MCF 10A (cell line): ENCODE data around the gene TUBG1. TPM values are rescaled to one million over a fixed set of nuclear protein-coding genes. Genes with fewer than 3 reads are reported as not detected.

ENCODE experiments used
- BruUV-seq: library from RNA; stranded (reverse); fragments of 400-500 nt; replicated peaks from 2 replicates; lab custom pipeline; 2021; lab: Mats Ljungman, UMichigan
- CTCF ChIA-PET: fragments of 300-600 bp; sonication (Branson Sonifier 250); formaldehyde crosslinking; extraction: SDS; loops from one replicate; lab custom pipeline; 2021; ENCODE audit warnings: antibody characterized with exemption, inconsistent platforms; lab: Yijun Ruan, JAX
- POLR2A ChIA-PET: fragments of 300-600, 350-650 bp; sonication (Branson Sonifier 250); formaldehyde crosslinking; extraction: SDS; loops from one replicate; lab custom pipeline; 2020; ENCODE audit warnings: antibody characterized with exemption, inconsistent platforms; lab: Yijun Ruan, JAX
- DNase-seq: peaks from one replicate; pipeline ENCODE4 v3.0.0-alpha.2; 2018; ENCODE audit not compliant: unreplicated experiment
- H3K27ac Mint-ChIP-seq: one replicate; pipeline ENCODE4 v1.8.0; 2022; ENCODE audit warnings: mild to moderate bottlenecking, low read depth, mixed read lengths; ENCODE audit not compliant: unreplicated experiment
- H3K27me3 Mint-ChIP-seq: one replicate; pipeline ENCODE4 v1.8.0; 2022; ENCODE audit warnings: mixed read lengths; ENCODE audit not compliant: insufficient read depth, unreplicated experiment
- H3K36me3 Mint-ChIP-seq: one replicate; pipeline ENCODE4 v1.8.0; 2022; ENCODE audit warnings: mild to moderate bottlenecking, moderate library complexity, mixed read lengths; ENCODE audit not compliant: insufficient read depth, unreplicated experiment
- H3K4me1 Mint-ChIP-seq: one replicate; pipeline ENCODE4 v1.8.0; 2022; ENCODE audit warnings: mixed read lengths; ENCODE audit not compliant: insufficient read depth, unreplicated experiment
- H3K4me3 Mint-ChIP-seq: one replicate; pipeline ENCODE4 v1.8.0; 2022; ENCODE audit warnings: mild to moderate bottlenecking, moderate library complexity, mixed read lengths; ENCODE audit not compliant: unreplicated experiment
- H3K9me3 Mint-ChIP-seq: one replicate; pipeline ENCODE4 v1.8.0; 2022; ENCODE audit warnings: mixed read lengths; ENCODE audit not compliant: unreplicated experiment
- CTCF ChIP-seq: fragments of 200-600 bp; IDR thresholded peaks from one replicate; pipeline ENCODE4 v1.8.0; 2022; ENCODE audit warnings: antibody characterized with exemption, mild to moderate bottlenecking; ENCODE audit not compliant: unreplicated experiment
- intact Hi-C: fragments of 100-400 bp; cut with micrococcal nuclease; formaldehyde crosslinking; loops from 2 replicates; pipeline ENCODE4 v1.14.1; 2022
- total RNA-seq: library from RNA; stranded (reverse); gene quantifications from 2 replicates; pipeline ENCODE4 v1.2.3, GENCODE V29; 2022

TUBG1 gene
- total RNA-seq, 1 experiment from 2014 or later = 60.2 TPM

- ChIA-PET CTCF (interaction anchor here (0.6 kb wide), 1 partner anchor 236 kb away, joined by 3 read pairs; no protein-coding TSS in a partner anchor), POLR2A (interaction anchor here (0.5 to 1.8 kb wide), 3 partner anchors 10 to 413 kb away, joined by 3 to 10 read pairs (median 3); no protein-coding TSS in a partner anchor)
- no peak overlapping the region for H3K27ac Mint-ChIP-seq
- no peak for DNase-seq
- TF ChIP-seq CTCF = no peak
- peaks cover 20% of the 10 kb centered on the region for H3K4me1 Mint-ChIP-seq
- peaks cover 61% of the 10 kb centered on the region for H3K36me3 Mint-ChIP-seq
- intact Hi-C loops = no loop called here
- H3K4me3 Mint-ChIP-seq = no peak overlapping the region
- BruUV-seq = no TSS peak
- no peaks in the 10 kb centered on the region for H3K27me3 Mint-ChIP-seq
- H3K9me3 Mint-ChIP-seq = no peaks in the 10 kb centered on the region
These were observed 36.4 kb upstream of the TUBG1 start for GRCh38 chr17:42573095-42573494.

- no peak for TF ChIP-seq CTCF
- no peak overlapping the region for H3K27ac Mint-ChIP-seq
- intact Hi-C loops = no loop called here
- peaks cover 70% of the 10 kb centered on the region for H3K36me3 Mint-ChIP-seq
- POLR2A ChIA-PET = interaction anchor here (0.9 to 1.8 kb wide), 2 partner anchors 11 to 34 kb away, joined by 6 to 10 read pairs; no protein-coding TSS in a partner anchor
- H3K4me1 Mint-ChIP-seq = peaks cover 21% of the 10 kb centered on the region
- BruUV-seq = no TSS peak
- no peak for DNase-seq
- CTCF ChIA-PET = no interaction called here
- H3K4me3 Mint-ChIP-seq = no peak overlapping the region
- no peaks in the 10 kb centered on the region for H3K9me3 Mint-ChIP-seq
- no peaks in the 10 kb centered on the region for H3K27me3 Mint-ChIP-seq
These were observed 35.0 kb upstream of the TUBG1 start for GRCh38 chr17:42574463-42574862.

- H3K27me3 Mint-ChIP-seq = no peaks in the 10 kb centered on the region
- ChIA-PET CTCF (interaction anchor here (0.7 to 4.3 kb wide), 12 partner anchors 9 to 242 kb away, joined by 3 to 55 read pairs (median 12); partner anchors contain the start of genes MLX, PLEKHH3 and TUBG2), POLR2A (interaction anchor here (0.6 to 5.4 kb wide), 26 partner anchors 10 to 257 kb away, joined by 3 to 70 read pairs (median 8); partner anchors contain the start of genes BECN1, COASY, EZH1 and HSD17B1)
- H3K36me3 Mint-ChIP-seq = peaks cover 70% of the 10 kb centered on the region
- no peak for DNase-seq
- BruUV-seq = TSS peak; percentile 15
- H3K27ac Mint-ChIP-seq = peak overlapping the region; percentile 80
- intact Hi-C loops = no loop called here
- TF ChIP-seq CTCF = no peak
- H3K4me1 Mint-ChIP-seq = peaks cover 24% of the 10 kb centered on the region
- H3K4me3 Mint-ChIP-seq = peak overlapping the region; percentile 78
- H3K9me3 Mint-ChIP-seq = no peaks in the 10 kb centered on the region
These were observed 32.3 kb upstream of the TUBG1 start for GRCh38 chr17:42577140-42577531.

- H3K36me3 Mint-ChIP-seq = peaks cover 70% of the 10 kb centered on the region
- H3K4me3 Mint-ChIP-seq = peak within 1 kb of the TSS; percentile 78
- TF ChIP-seq CTCF = peak; percentile 26
- H3K4me1 Mint-ChIP-seq = peaks cover 24% of the 10 kb centered on the region
- intact Hi-C loops = loop anchor here (1.0 to 2.0 kb wide), 3 partner anchors 102 to 185 kb away; no protein-coding TSS in a partner anchor
- BruUV-seq = TSS peak; percentile 53
- CTCF ChIA-PET = interaction anchor here (0.5 to 4.3 kb wide), 37 partner anchors 9 to 246 kb away, joined by 3 to 55 read pairs (median 5); partner anchors contain the start of genes BECN1, MLX, PLEKHH3 and RETREG3
- H3K9me3 Mint-ChIP-seq = no peaks in the 10 kb centered on the region
- POLR2A ChIA-PET = interaction anchor here (0.5 to 5.4 kb wide), 41 partner anchors 9 to 660 kb away, joined by 3 to 70 read pairs (median 5); partner anchors contain the start of genes BECN1, CNP, CNTNAP1 and COASY
- peak; percentile 95 for DNase-seq
- H3K27ac Mint-ChIP-seq = peak within 1 kb of the TSS; percentile 80
- no peaks in the 10 kb centered on the region for H3K27me3 Mint-ChIP-seq
These were observed 31.8 kb upstream of the TUBG1 start, which contains the start of gene PSMC3IP for GRCh38 chr17:42577532-42578281. PSMC3IP (minus strand) TSS chr17:42577729; CDS start chr17:42577686, 43 bp downstream.
